MCF 10A (cell line): ENCODE data around the gene TKT. TPM values are rescaled to one million over a fixed set of nuclear protein-coding genes. Genes with fewer than 3 reads are reported as not detected.
A peak's percentile ranks its signal among the peaks of the same experiment; 100 is the strongest.

Experiments
- BruUV-seq: library from RNA; stranded (reverse); fragments of 400-500 nt; replicated peaks from 2 replicates; lab custom pipeline; 2021; lab: Mats Ljungman, UMichigan
- CTCF ChIA-PET: fragments of 300-600 bp; sonication (Branson Sonifier 250); formaldehyde crosslinking; extraction: SDS; loops from one replicate; lab custom pipeline; 2021; ENCODE audit warnings: antibody characterized with exemption, inconsistent platforms; lab: Yijun Ruan, JAX
- POLR2A ChIA-PET: fragments of 300-600, 350-650 bp; sonication (Branson Sonifier 250); formaldehyde crosslinking; extraction: SDS; loops from one replicate; lab custom pipeline; 2020; ENCODE audit warnings: antibody characterized with exemption, inconsistent platforms; lab: Yijun Ruan, JAX
- DNase-seq: peaks from one replicate; pipeline ENCODE4 v3.0.0-alpha.2; 2018; ENCODE audit not compliant: unreplicated experiment
- H3K27ac Mint-ChIP-seq: one replicate; pipeline ENCODE4 v1.8.0; 2022; ENCODE audit warnings: mild to moderate bottlenecking, low read depth, mixed read lengths; ENCODE audit not compliant: unreplicated experiment
- H3K27me3 Mint-ChIP-seq: one replicate; pipeline ENCODE4 v1.8.0; 2022; ENCODE audit warnings: mixed read lengths; ENCODE audit not compliant: insufficient read depth, unreplicated experiment
- H3K36me3 Mint-ChIP-seq: one replicate; pipeline ENCODE4 v1.8.0; 2022; ENCODE audit warnings: mild to moderate bottlenecking, moderate library complexity, mixed read lengths; ENCODE audit not compliant: insufficient read depth, unreplicated experiment
- H3K4me1 Mint-ChIP-seq: one replicate; pipeline ENCODE4 v1.8.0; 2022; ENCODE audit warnings: mixed read lengths; ENCODE audit not compliant: insufficient read depth, unreplicated experiment
- H3K4me3 Mint-ChIP-seq: one replicate; pipeline ENCODE4 v1.8.0; 2022; ENCODE audit warnings: mild to moderate bottlenecking, moderate library complexity, mixed read lengths; ENCODE audit not compliant: unreplicated experiment
- H3K9me3 Mint-ChIP-seq: one replicate; pipeline ENCODE4 v1.8.0; 2022; ENCODE audit warnings: mixed read lengths; ENCODE audit not compliant: unreplicated experiment
- CTCF ChIP-seq: fragments of 200-600 bp; IDR thresholded peaks from one replicate; pipeline ENCODE4 v1.8.0; 2022; ENCODE audit warnings: antibody characterized with exemption, mild to moderate bottlenecking; ENCODE audit not compliant: unreplicated experiment
- intact Hi-C: fragments of 100-400 bp; cut with micrococcal nuclease; formaldehyde crosslinking; loops from 2 replicates; pipeline ENCODE4 v1.14.1; 2022
- total RNA-seq: library from RNA; stranded (reverse); gene quantifications from 2 replicates; pipeline ENCODE4 v1.2.3, GENCODE V29; 2022

Gene TKT
- total RNA-seq, 1 experiment from 2014 or later = 326 TPM

GRCh38 chr3:53258600-53259426 is 3.0 kb upstream of the TKT start:
- no peak for TF ChIP-seq CTCF
- Mint-ChIP-seq H3K27ac (no peak overlapping the region), H3K27me3 (no peaks in the 10 kb centered on the region), H3K4me1 (peaks cover 22% of the 10 kb centered on the region), H3K9me3 (no peaks in the 10 kb centered on the region), H3K4me3 (no peak overlapping the region), H3K36me3 (no peaks in the 10 kb centered on the region)
- CTCF ChIA-PET = interaction anchor here (0.6 to 1.4 kb wide), 3 partner anchors 9 to 256 kb away, joined by 3 to 5 read pairs (median 3); no protein-coding TSS in a partner anchor
- no TSS peak for BruUV-seq
- POLR2A ChIA-PET = interaction anchor here (1.1 kb wide), 1 partner anchor 13 kb away, joined by 3 read pairs; no protein-coding TSS in a partner anchor
- intact Hi-C loops = no loop called here
- no peak for DNase-seq

- intact Hi-C loops = no loop called here
- H3K27ac Mint-ChIP-seq = no peak overlapping the region
- no peaks in the 10 kb centered on the region for H3K27me3 Mint-ChIP-seq
- CTCF ChIA-PET = interaction anchor here (0.6 kb wide), 1 partner anchor 58 kb away, joined by 4 read pairs; no protein-coding TSS in a partner anchor
- no peaks in the 10 kb centered on the region for H3K9me3 Mint-ChIP-seq
- TF ChIP-seq CTCF = no peak
- H3K36me3 Mint-ChIP-seq = no peaks in the 10 kb centered on the region
- POLR2A ChIA-PET = no interaction called here
- H3K4me1 Mint-ChIP-seq = peaks cover 30% of the 10 kb centered on the region
- no TSS peak for BruUV-seq
- H3K4me3 Mint-ChIP-seq = no peak overlapping the region
- DNase-seq = no peak
Measured at GRCh38 chr3:53257465-53257864, 1.6 kb upstream of the TKT start.

GRCh38 chr3:53256704-53257055 is 858 bp upstream of the TKT start:
- no peak for DNase-seq
- intact Hi-C loops = no loop called here
- H3K4me1 Mint-ChIP-seq = peaks cover 27% of the 10 kb centered on the region
- ChIA-PET POLR2A (no interaction called here), CTCF (no interaction called here)
- no peaks in the 10 kb centered on the region for H3K9me3 Mint-ChIP-seq
- no peak for TF ChIP-seq CTCF
- no TSS peak for BruUV-seq
- no peak overlapping the region for H3K27ac Mint-ChIP-seq
- H3K27me3 Mint-ChIP-seq = no peaks in the 10 kb centered on the region
- H3K4me3 Mint-ChIP-seq = no peak overlapping the region
- peaks cover 7% of the 10 kb centered on the region for H3K36me3 Mint-ChIP-seq

- BruUV-seq = no TSS peak
- Mint-ChIP-seq H3K4me3 (peak overlapping the region; percentile 95), H3K36me3 (peaks cover 15% of the 10 kb centered on the region), H3K27me3 (no peaks in the 10 kb centered on the region), H3K9me3 (no peaks in the 10 kb centered on the region), H3K4me1 (peaks cover 23% of the 10 kb centered on the region), H3K27ac (peak overlapping the region; percentile 67)
- CTCF ChIA-PET = interaction anchor here (0.7 to 4.0 kb wide), 2 partner anchors 12 to 35 kb away, joined by 3 to 18 read pairs; no protein-coding TSS in a partner anchor
- POLR2A ChIA-PET = interaction anchor here (0.5 to 5.5 kb wide), 6 partner anchors 15 to 892 kb away, joined by 3 to 62 read pairs (median 4); partner anchors contain the start of genes NEK4 and PRKCD
- intact Hi-C loops = loop anchor here (2.0 kb wide), 1 partner anchor 17 kb away; no protein-coding TSS in a partner anchor
- no peak for DNase-seq
- TF ChIP-seq CTCF = no peak
Measured at GRCh38 chr3:53255423-53255774, 423 bp downstream of the TKT start.
